GM23248 (cell line): ENCODE data around the gene POLN.
"Not testable (repeated sequence)": the region's sequence is repeated elsewhere in the genome, so short reads cannot be mapped to it uniquely, and the experiment has no call there.

Source experiments
- EZH2 ChIP-seq: fragments of 200-600 bp; sonication (generic); IDR thresholded peaks from 2 replicates; pipeline ENCODE4 v1.6.1; 2018; ENCODE audit warnings: antibody characterized with exemption, mild to moderate bottlenecking; ENCODE audit not compliant: insufficient read depth, poor library complexity, severe bottlenecking
- EZH2phosphoT487 ChIP-seq: fragments of 200-600 bp; sonication (generic); IDR thresholded peaks from 2 replicates; pipeline ENCODE4 v1.6.1; 2018; ENCODE audit warnings: antibody characterized with exemption, moderate library complexity, mild to moderate bottlenecking, low read depth; ENCODE audit not compliant: insufficient read depth

- not testable (repeated sequence) for TF ChIP-seq EZH2, EZH2phosphoT487
These were observed 80.7 kb downstream of the POLN start for GRCh38 chr4:2161092-2161703.
